Ovary (tissue), 9 donors: ENCODE measurements around the gene CUL3. TPM values are rescaled to one million over a fixed set of nuclear protein-coding genes. Genes with fewer than 3 reads are reported as not detected.
"Not testable (repeated sequence)": the region's sequence is repeated elsewhere in the genome, so short reads cannot be mapped to it uniquely, and the experiment has no call there.

Experiments
- DNase-seq, 5 donors: peaks; one replicate each; pipeline ENCODE4 v3.0.0-alpha.2; 2019 to 2020
- H3K27ac ChIP-seq, 2 donors: fragments of 200-600 bp; one replicate each; pipeline versions ENCODE4 v1.5.1 to v1.8.0; 2019 to 2022
- H3K27me3 ChIP-seq: fragments of 200-600 bp; one replicate; pipeline ENCODE4 v1.8.0; 2022
- H3K36me3 ChIP-seq: fragments of 200-600 bp; sonication (generic); one replicate; pipeline ENCODE4 v1.5.1; 2019
- H3K4me1 ChIP-seq: one replicate; pipeline ENCODE4 v1.8.1; 2013; ENCODE audit warnings: mild to moderate bottlenecking, moderate library complexity; ENCODE audit not compliant: insufficient read depth
- H3K4me3 ChIP-seq: fragments of 200-600 bp; sonication (generic); one replicate; pipeline ENCODE4 v1.5.1; 2017
- H3K9me3 ChIP-seq, 2 donors: fragments of 200-600 bp in 1 of 2; sonication (generic) in 1 of 2; one replicate each; pipeline versions ENCODE4 v1.5.1 to v1.8.1; 2013 to 2019; ENCODE audit warnings: mild to moderate bottlenecking in 1 of 2, moderate library complexity in 1 of 2
- EP300 ChIP-seq: sonication (generic); formaldehyde crosslinking; IDR thresholded peaks from one replicate; pipeline ENCODE4 v1.6.1; 2017; ENCODE audit warnings: antibody characterized with exemption
- POLR2A ChIP-seq: fragments of 450-650 bp; IDR thresholded peaks from one replicate; pipeline ENCODE4 v1.6.1; 2017; ENCODE audit warnings: antibody characterized with exemption, mild to moderate bottlenecking, moderate library complexity
- WGBS, 3 donors: extraction: QIAGEN DNeasy Blood & Tissue Kit in 1 of 3; methylation state at CpG; one replicate each; pipeline versions ENCODE4 v1.1.5 to v1.1.7; 2013 to 2017; 5-methylcytosine and 5-hydroxymethylcytosine counted together
- intact Hi-C, 4 donors: fragments of 100-400 bp; cut with DNase I; formaldehyde crosslinking; loops; one replicate each; pipeline versions ENCODE4 v1.11.0 to v1.15.1; 2022 to 2023
- polyA plus RNA-seq, 2 donors: library from polyadenylated mRNA; stranded (reverse); fragments of 200-250 nt in 1 of 2; fragments of 350-450 nt in 1 of 2; fragmentation: Illumina TruSeq in 1 of 2; extraction: RNeasy Lipid Tissue Mini Kit (QIAGEN cat#74804) in 1 of 2; gene quantifications; one replicate each; pipeline ENCODE4 v1.2.3, GENCODE V29; 2013 to 2014
- total RNA-seq, 7 donors: library from RNA; depleted of rRNA in 2 of 7; stranded (reverse); fragments of >200 nt in 2 of 7; fragmentation: NEBNext Ultra II Directional in 3 of 7; extraction: Animal tissue kit (Norgen Biotek cat#: 25700) in 3 of 7; gene quantifications; one replicate each; pipeline versions ENCODE4 v1.1.0 to v1.2.4, GENCODE V29; 2016 to 2023
- TF ChIP-seq, protein P1 (sequence below), 3 donors: fragments of 450-650 bp in 2 of 3; fragments of 200-600 bp in 1 of 3; IDR thresholded peaks; one replicate each; pipeline versions ENCODE4 v1.5.1 to v1.8.0; 2016 to 2022; ENCODE audit warnings: antibody characterized with exemption in 3 of 3, mild to moderate bottlenecking in 1 of 3
- donor health status: DM: no; HTN: no; CAD: no; lungs with moderate emphysema.
- donor health status: DM: no; HTN: no; CAD: no.
- donor health status: Bipolar disorder and iron deficiency.
- donor health status: DM: yes; HTN: yes; CAD: no.
- donor health status: DM: no; HTN: no; CAD: no.
- donor health status: DM: yes; HTN: yes; CAD: no.

The CUL3 gene
- total and polyA plus RNA-seq, 9 donors, result 50.0 to 83.3 (median 66.3) TPM

DNA sequence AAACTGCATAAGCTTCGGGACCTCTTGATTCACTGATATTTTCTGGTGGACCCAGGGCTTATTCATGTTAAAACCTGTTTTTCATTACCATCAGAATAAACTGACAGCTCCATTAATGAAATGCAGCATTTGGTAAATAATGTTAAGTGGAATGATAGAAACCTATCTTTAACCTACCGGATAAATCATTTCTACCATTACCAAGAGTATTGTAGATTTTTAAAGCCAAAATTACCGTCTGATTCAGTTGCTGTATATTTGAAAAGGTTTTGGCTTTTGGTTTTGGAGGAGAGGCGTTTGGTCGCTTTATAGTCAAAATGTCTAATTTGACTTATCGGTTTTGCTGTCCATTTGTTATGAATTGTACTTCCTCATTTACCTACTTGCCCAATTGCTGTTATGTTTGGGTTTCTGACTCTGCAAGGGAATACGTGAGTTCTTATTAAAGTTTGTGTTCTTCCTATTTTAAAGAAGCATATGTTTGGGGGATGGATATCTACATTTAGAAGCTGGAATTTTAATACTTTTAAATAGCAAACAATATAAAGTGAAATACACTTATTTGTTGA is 1.0 kb upstream of the CUL3 start:
- TF ChIP-seq, protein P1, sequence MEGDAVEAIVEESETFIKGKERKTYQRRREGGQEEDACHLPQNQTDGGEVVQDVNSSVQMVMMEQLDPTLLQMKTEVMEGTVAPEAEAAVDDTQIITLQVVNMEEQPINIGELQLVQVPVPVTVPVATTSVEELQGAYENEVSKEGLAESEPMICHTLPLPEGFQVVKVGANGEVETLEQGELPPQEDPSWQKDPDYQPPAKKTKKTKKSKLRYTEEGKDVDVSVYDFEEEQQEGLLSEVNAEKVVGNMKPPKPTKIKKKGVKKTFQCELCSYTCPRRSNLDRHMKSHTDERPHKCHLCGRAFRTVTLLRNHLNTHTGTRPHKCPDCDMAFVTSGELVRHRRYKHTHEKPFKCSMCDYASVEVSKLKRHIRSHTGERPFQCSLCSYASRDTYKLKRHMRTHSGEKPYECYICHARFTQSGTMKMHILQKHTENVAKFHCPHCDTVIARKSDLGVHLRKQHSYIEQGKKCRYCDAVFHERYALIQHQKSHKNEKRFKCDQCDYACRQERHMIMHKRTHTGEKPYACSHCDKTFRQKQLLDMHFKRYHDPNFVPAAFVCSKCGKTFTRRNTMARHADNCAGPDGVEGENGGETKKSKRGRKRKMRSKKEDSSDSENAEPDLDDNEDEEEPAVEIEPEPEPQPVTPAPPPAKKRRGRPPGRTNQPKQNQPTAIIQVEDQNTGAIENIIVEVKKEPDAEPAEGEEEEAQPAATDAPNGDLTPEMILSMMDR (IDR thresholded peaks at IDR 0.05), result no peak
- no peak for TF ChIP-seq POLR2A
- TF ChIP-seq EP300, result no peak
- Histone ChIP-seq H3K4me1 (peaks cover 11% of the 10 kb centered on the region), H3K27me3 (no peaks in the 10 kb centered on the region), H3K36me3 (no peaks in the 10 kb centered on the region), H3K9me3 (no peaks in the 10 kb centered on the region), H3K4me3 (peak overlapping the region; percentile 49), H3K27ac (peak overlapping the region in 1 of 2 donors; percentile 49)
- 4 to 8% (median 6%) methylated on average over 7 of the region's 7 CpGs for WGBS, 3 donors
- intact Hi-C loops, result no loop called here
- DNase-seq, result no peak

DNA sequence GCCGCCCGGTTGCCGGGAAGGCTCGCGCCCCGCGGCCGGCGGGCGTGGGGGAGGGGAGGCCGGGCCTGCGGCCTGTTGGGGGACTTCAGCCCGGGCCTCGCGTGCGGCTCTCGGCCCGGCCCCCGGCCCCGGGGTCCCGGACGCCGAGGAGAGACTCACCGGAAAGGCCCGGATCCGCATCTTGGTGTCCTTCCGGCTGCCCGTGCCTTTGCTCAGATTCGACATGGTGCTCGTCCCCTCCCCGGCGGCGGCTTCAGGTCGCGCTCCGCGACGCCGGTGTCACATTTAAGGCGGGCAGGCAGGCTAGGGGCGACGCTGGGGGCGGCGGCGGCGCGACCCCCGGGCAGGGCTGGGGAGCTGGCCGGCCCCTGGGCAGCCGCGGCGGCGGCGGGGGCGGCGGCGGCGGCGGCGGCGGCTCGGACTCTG is 365 bp downstream of the CUL3 start:
- intact Hi-C loops, result no loop called here
- Histone ChIP-seq H3K4me3 (peak overlapping the region; percentile 89), H3K27ac (peak overlapping the region; percentile 71 to 80), H3K9me3 (no peaks in the 10 kb centered on the region), H3K27me3 (no peaks in the 10 kb centered on the region), H3K36me3 (no peaks in the 10 kb centered on the region), H3K4me1 (peaks cover 17% of the 10 kb centered on the region)
- peak in 4 of 5 donors; percentile 48 to 75 (median 58) for DNase-seq
- WGBS, 3 donors, result 0 to 1% methylated on average over 30 to 62 of the region's 62 CpGs; no CpG with 5 or more reads in 1 of the 3 donors
- TF ChIP-seq EP300, result no peak
- TF ChIP-seq, protein P1 (IDR thresholded peaks at IDR 0.05), result no peak
- no peak for TF ChIP-seq POLR2A

DNA sequence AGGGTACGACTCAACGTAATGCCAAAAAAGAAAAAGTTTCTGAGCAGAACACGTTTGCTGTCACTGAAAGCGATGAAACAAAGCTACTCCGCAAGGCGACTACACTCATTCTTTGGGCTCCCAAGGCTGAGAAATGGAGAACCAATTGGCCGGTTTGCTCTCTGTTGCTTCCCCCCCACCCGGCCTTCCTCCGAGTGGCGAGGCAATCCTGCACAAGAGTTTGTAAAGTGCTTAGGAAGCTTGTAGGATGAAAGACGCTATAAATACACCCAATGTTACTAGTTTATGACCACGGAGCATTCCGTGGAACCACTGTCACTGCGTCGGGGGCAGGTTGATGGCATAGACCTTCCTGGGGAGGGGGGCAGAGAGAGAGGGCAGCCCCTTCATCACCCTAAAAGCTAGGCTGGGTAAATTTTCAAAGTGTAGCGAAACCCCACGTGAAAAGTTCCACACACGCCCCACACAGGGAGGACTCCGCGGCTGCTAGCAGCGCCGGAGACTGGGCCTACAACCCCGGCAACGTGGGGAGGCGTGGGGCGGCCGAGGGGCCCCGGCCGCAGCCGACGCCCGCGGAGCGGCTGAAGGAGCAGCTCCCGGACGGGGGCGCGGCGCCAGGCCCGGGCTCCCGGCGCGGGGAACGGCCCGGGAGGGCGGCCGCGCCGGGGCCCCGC is 915 bp downstream of the CUL3 start:
- peak in 3 of 5 donors; percentile 24 to 49 (median 28) for DNase-seq
- TF ChIP-seq EP300 (no peak), POLR2A (no peak)
- TF ChIP-seq, protein P1 (IDR thresholded peaks at IDR 0.05), result no peak
- Histone ChIP-seq H3K27ac (no peak overlapping the region), H3K4me1 (peaks cover 20% of the 10 kb centered on the region), H3K9me3 (no peaks in the 10 kb centered on the region), H3K27me3 (no peaks in the 10 kb centered on the region), H3K36me3 (no peaks in the 10 kb centered on the region), H3K4me3 (peak overlapping the region; percentile 89)
- intact Hi-C loops, result no loop called here
- 0 to 1% (median 0%) methylated on average over 42 to 50 of the region's 50 CpGs for whole genome bisulfite sequencing, 3 donors

DNA sequence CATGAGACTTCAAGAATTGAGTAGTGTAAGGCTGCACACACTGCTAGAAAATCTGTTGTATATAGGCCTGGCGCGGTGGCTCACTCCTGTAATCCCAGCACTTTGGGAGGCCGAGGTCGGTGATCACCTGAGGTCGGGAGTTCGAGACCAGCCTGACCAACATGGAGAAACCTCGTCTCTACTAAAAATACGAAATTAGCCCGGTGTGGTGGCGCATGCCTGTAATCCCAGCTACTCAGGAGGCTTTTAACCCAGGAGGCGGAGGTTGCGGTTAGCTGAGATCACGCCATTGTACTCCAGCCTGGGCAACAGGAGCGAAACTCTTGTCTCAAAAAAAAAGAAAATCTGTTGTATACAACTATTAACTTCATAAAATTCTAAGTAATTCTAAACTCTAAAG is 2.1 kb downstream of the CUL3 start:
- H3K9me3 ChIP-seq, DNase-seq, H3K27me3 ChIP-seq, H3K36me3 ChIP-seq, intact Hi-C loops, H3K27ac ChIP-seq: not testable (repeated sequence)
- H3K4me3 ChIP-seq, result peak overlapping the region; percentile 89
- 92 to 94% (median 92%) methylated on average over 14 of the region's 14 CpGs for WGBS, 3 donors
- peaks cover 20% of the 10 kb centered on the region for H3K4me1 ChIP-seq

DNA sequence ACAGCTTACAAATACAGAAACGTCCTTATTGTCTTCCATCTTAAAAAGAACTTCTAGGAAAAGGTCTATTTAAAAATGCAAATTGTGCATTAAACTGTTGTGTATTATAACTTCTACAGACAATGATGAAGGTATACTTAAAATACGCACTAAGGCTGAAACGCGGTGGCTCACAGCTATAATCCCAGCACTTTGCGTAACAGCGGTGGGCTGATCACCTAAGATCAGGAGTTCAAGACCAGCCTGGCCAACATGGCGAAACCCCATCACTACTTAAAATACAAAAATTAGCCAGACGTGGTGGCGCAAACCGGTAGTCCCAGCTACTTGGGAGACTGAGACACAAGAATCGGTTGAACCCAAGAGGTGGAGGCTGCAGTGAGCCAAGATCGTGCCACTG is 4.9 kb downstream of the CUL3 start:
- H3K4me3 ChIP-seq, result no peak overlapping the region
- 92 to 94% (median 92%) methylated on average over 12 of the region's 12 CpGs for WGBS, 3 donors
- TF ChIP-seq, protein P1 (IDR thresholded peaks at IDR 0.05), result no peak
- TF ChIP-seq EP300 (no peak), POLR2A (no peak)
- H3K27me3 ChIP-seq, result no peaks in the 10 kb centered on the region
- H3K4me1 ChIP-seq, result peaks cover 25% of the 10 kb centered on the region
- no peaks in the 10 kb centered on the region for H3K36me3 ChIP-seq
- intact Hi-C loops, result no loop called here
- no peak overlapping the region for H3K27ac ChIP-seq
- H3K9me3 ChIP-seq, result no peaks in the 10 kb centered on the region
- no peak for DNase-seq
